NCI-H748 (cell line): ENCODE results near the gene MCTP1.

ENCODE experiments used
- DNase-seq: peaks from one replicate; lab custom pipeline; 2025; ENCODE audit not compliant: unreplicated experiment; lab: John Stamatoyannopoulos, UW

Gene MCTP1

DNA sequence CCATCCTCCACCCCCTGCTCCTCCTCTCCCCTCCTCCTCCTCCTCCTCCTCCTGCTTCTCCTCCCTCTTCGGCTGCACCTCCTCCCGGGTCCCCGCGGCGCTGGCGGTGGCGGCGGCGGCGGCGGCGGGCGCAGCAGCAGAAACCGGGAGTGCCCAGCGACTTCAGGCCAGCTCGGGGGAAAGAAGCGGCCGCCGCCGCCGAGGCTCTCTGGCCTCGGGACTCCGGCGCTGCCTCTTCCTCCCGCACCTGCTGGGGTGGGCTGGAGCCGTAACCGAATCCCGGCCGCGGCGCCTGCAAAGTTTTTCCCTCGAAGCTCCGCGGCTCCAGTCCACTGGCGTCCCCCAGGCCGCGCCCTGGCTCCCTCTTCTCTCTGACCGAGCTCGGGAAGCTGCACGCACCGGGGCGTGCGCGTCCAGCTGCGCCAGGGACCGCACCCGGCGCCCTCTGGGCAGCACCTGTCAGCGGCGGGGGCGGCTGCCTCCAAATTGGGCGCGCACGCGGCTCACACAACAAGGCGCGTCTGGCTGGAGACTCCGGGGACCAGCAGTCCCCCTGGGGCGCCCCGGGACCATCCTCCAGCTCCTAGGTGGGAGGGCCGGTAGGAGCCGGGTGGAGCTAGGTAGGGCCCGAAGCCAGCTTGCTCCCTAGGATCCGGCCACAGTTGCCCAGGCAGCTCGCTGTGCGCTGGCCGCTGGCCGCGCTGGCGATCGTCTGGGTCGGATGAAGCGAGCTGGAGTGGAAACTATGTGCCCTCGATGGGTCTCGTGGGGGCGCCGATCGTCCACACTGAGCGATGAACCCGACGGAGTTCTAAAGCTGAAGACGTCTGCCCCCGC, at the start of gene MCTP1:
TSS of gene MCTP1 (minus strand) at position 523 of the 837 bp plus-strand sequence.
- DNase-seq = peak; percentile 74

DNA sequence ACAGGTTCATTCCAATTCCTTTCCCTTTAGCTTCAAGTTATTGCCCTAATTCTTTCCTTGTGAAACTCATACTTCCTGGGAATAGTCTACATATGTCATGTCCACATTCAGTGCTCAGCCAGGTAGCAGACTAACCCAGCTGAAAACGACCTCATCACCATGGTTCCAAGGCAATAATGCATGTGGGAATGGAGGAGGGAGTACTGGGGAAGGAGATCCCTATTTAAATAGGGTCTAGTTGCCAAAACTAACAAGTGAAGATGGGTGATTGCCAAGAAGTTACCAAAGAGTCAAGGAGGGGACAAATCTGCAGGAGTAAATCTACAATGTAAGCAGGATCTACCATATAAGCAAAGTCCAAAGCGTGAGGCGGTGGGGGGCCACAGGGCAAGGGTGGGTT, 47.3 kb upstream of the MCTP1 start:
- DNase-seq = no peak

DNA sequence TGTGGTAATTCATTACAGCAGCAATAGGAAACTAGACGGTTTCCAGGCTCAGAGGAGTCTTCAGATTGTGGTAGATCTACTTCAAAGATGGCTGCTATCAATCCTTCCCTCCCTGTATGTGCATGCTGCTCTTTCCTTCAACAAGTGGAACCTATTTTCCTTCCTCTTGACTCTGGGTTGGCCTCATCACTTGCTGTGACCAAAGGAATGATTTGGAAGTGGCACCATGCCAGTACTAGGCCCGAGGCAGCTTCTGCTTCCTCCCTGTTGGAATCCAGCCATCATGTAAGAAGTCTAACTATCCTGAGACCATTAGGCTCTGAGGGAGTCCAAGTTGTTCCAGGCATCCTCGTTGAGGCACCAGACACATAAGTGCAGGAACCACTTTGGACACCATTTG, 46.5 kb upstream of the MCTP1 start:
- no peak for DNase-seq

DNA sequence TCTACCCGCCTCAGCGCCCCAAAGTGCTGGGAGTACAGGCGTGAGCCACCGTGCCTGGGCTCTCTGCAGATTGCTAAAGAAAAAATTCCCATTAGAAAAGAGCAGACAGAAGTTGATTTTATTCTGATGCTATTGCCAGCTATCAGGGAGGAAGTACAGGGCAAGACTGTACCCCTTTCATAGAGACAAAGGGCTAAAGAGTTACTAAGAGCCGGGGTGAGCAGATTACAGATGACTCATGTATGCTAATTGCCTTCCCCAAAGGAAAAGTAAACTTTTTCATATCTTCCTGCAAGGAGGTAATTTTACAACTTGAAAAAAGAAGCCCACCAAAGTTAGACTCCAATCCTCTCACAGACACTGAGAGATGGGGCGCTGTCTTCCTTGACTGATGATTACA, 42.3 kb upstream of the MCTP1 start:
- DNase-seq = no peak

DNA sequence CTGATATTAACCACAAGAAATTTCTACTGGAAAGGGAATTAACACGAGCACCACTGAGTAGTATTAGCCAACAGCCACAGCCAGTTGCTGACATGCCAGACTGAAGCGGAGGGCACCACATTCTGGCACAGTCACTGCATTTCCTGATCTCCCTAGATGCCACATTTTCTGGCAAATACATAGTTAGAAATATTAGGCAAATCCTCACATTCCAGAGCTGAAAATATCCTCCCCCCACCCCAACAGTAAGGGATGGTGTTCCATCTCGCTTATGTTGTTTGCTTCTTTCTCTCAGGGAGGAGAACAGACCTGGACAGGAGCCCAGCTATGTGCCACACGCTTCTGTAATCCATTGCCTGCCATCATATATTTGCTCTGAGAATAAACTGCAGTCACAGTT, 32.8 kb upstream of the MCTP1 start:
- no peak for DNase-seq

DNA sequence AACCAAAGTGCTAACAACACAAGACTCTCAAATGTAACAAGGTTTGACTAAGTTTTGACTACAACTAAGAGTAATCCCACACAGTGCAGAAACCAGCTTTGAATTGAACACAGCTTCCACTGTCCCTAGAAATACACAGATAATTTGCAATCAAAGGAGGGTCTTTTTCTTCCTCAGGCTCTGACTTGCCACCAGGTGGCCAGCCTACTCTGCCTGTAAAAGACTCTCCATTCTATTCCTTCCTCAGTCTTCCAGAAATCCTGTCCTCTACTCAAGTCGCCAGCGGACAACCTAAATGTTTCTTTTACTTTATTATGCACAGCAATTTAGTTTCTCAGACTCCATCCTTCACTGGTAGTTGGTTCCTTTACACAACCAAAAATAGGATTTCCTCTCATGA, 32.2 kb upstream of the MCTP1 start:
- DNase-seq = no peak

DNA sequence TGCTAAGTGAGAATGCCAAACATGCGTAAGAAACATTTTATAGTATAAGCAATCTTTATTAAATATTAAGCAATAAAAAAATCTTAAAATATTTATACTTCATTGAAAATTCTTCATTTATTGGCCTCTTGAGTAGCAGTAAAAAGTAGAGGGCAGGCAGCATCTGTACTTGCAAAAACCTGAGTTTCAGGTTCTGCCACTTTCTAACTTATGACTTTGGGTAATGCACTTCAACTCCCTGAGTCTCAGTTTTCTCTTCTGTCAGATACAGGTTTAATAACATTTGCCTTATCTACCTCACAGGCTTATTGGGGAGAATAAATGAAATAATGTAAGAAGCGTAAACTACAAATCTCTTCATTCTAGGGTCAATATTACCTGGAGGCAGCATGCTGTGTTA, 19.8 kb upstream of the MCTP1 start:
- DNase-seq = no peak

DNA sequence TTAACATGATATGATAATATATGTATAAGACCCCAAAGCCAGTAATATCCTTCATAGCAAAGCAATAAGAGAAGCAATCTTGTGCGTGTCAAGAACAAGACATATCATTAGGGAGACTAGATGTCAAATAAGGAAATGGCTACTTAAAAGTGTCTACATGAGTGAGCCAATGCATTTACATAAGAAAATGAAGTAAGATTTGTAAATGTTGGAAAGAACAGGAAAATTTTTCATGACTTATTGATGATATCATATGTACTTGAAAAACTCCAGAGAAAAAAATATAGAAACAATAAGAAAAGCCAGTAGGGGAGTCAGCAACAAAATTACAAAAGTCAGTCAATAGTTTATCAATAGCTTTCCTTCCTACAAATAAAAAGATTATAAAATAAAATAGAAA, 13.8 kb upstream of the MCTP1 start:
- DNase-seq = no peak

DNA sequence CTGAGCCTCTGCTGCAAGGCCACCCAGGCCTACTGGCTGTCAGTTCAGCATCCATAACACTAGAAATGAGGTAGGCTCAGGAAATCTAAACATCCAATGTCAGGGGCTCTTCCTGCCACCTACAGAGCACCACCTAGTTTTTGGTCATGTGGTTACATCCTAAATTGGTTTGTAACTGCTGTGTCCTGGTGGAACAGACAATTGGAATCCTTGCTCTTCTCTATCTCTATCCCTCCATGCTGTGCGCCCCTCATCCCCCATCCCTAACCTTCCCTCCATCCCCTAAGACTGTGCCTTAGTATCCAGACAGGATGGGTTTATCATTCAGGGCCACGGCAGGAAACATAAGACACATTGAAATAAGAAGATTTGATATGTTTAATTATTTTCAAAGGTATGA, 11.4 kb upstream of the MCTP1 start:
- DNase-seq = no peak

DNA sequence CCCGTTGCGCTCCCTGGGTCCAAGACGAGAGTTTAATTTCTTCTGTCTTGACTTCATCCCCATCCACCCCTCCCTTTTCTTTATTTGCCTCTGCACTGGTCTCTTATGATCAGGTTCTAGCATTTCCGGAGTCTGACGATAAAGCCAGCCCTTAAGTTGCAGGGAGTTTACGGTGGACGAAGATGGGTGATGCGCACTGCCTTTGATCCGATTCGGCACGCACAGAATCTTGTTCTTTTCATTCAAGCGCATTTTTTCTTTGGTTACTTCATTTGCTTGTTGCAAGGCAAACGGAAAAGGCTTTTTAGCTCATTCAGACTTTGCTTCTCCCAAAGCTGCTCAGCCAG, 488 bp upstream of the MCTP1 start:
- no peak for DNase-seq

DNA sequence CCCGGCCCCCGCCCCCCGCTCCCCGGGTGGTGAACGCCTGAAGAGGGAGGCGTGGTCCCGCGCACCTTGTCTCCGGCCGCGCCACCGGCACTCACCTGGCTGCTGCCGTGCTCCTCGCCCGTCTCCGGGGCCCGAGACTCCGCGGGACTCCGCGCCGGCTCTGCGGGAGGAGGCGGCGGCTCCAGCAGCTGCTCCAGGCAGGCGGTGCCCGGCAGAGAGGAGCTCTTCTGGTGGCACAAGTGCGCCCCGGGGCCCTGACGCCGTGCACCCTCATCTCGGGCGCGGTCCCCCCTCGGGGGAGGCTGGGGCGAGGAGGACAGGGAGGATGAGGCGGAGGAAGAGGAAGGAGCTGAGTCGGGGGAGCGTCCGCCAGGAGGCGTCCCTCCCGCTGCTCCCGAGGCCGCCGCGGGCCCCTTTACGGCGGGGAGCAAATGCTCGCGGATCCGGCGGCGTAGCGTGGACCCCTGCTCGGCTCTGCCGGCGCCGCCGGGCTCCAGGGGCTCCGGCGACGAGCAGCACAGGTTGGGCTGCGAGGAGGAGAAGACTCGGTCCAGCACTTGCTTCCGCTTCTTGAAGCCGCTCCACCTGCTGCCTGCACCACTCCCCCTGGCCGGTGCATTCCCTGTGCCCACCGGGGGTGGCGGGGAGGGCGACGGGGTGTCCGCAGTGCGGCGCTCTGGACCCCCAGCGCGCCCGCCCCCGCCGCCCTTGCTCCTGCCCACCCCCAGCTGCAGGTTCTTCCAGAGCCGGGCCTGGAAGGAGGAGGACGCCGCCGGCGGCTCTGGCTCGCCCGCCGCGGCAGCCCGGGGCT, 928 bp downstream of the MCTP1 start:
- peak; percentile 72 for DNase-seq

DNA sequence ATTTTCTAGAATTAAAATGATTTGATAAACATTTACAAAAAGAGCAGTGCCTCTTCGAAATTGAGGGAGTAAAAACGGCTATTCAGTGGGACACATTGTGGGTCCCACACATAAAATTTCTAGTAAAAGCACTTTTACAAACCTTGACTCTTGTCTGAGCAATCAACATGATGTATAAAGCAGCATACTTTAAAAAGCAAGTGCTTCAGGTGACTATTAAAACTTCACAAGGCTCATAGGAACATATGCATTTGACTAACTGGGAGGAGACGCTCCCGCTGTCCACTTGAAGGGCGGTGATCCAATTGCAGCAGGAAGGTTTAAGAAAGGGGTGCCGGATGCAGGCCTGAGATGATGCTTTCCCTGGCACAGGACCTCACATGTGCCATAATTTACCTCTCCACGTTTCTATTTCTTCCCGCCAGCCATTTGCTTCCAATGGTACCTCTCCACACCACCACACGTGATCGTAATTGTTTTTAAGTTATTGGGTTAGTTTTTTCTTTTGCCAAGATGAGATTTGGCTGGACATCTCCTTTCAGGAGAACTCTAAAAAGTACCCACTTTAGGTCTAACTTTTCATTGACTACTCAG, 1.8 kb downstream of the MCTP1 start:
- DNase-seq = peak; percentile 27

DNA sequence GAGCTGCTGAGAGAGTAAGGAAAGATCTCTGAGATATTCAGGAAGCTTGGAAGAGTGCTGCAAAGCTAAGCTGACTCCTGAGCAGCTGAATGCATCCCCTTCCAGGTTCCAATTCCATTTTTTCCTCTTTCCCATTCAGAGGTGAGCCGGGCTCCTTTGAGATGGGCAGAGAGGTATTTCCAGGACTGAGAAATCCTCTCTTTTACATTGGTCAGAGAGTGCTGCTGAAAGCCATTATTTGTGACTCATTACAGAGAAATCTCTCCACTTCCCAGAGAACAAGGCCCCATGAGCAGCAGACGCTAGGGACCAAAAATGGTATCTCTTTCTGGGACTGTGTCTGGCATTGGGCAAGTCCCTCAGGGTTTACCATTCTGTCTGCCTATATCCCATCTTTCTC, 3.7 kb downstream of the MCTP1 start:
- DNase-seq = no peak

DNA sequence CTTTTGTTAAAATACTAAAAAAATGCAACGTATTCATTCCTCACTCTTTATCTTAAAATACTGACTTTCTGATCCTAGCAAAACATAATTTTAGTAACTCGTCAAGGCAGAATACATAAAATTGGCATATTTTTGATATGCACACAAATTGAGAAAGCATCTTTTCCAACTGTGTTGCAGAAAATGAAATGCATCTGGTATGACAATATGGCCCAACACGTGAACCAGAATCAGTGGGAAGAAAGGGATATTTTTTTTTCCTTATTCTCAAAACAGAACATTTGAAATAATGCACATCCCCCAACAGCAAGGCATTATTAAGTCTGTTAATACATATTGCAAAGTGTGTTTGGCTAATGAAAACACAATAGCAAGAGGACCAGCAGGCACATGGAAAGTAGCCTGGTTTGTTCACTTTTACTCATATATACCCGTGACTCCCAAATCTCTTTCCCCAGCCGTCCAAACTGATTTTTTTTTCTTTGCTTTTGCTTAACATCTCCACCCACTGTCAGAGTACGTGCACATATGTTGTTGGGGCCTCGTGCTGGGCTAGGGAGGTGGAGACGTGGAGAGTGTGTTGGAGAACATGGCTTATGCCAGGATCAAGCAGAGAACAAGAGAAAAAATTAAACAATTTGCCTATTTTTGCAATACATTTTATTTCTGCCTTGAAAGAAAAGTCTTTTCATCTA, 4.3 kb downstream of the MCTP1 start:
- DNase-seq = no peak

DNA sequence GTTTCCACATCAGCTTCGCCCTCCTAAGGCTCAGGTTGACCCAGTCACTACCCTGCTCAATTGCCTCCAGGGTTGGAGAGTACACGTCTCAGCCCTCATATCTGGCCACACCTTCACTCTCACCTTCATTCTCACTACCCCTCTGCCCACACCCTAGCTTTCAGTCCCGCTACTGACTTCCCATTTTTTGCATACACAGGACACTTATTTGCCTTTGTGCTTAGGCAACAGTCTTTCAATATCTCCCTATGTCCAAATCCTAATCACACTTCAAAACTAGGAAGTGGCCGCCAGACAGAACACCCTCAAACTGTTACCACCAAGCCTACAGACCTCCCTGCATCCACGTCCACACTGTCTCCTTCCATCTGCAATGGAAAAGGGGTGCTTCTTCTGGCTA, 10.9 kb downstream of the MCTP1 start:
- DNase-seq = no peak

DNA sequence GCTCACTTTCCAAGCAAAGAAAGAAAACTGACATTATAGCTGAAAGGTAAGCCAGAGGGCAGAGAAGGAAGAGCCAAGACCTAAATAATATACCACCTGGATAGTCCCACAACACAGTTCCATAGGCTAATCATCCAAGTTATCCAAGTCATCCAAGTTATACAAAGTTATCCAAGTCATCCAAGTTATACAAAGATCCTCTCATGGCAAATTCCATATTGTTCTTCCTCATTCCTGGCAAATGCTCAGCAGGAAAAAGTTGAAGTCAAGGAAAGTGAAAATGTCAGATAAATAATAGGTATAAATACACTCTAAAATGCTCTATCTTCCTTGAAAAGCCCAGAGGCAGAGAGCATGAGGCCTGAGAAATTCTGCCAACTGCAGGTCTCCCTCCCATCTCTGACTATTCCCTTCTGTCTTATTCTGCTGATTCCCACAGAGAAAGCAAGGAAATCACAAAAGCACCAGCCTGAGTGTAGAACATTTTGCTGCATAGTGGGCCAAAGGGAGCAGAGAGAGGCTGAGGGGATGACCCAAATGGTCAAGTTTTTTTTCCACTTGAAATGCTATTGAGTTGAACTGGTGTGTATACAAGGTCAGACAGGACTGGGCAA, 12.5 kb downstream of the MCTP1 start:
- DNase-seq = no peak

DNA sequence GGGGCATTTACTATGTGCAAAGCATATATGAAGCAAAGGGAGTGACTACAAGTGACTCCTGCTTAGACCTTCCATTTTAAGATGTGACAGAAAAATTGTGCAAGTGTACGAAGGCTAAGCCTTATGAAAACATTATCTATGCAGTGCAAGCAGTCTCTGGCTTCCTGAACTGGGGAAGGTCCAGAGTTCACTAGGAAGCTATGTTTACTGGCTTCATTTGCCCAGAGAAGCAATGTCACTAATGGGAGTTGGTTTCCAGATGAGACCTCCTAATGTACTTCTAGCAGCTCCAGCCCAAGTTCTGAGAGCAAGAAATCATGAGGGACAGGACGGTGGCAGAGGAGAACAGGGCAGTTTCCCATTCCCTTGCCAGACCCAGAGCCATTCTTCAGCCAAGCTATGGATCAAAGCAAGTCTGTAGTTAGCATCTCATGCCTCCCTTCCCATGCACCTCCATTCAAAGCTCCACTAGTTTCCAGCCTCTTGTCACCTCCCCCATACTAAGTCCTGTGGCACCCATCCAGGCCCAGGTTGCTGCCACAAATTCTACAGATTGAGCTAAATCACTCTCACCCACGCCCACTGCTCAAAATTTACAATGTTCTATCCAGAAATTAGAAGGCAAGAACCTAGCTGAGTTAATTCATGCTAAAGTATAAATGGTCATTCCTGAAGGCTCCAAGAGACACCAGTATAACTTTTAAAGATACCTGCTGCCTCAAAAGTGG, 21.8 kb downstream of the MCTP1 start:
- DNase-seq = no peak

DNA sequence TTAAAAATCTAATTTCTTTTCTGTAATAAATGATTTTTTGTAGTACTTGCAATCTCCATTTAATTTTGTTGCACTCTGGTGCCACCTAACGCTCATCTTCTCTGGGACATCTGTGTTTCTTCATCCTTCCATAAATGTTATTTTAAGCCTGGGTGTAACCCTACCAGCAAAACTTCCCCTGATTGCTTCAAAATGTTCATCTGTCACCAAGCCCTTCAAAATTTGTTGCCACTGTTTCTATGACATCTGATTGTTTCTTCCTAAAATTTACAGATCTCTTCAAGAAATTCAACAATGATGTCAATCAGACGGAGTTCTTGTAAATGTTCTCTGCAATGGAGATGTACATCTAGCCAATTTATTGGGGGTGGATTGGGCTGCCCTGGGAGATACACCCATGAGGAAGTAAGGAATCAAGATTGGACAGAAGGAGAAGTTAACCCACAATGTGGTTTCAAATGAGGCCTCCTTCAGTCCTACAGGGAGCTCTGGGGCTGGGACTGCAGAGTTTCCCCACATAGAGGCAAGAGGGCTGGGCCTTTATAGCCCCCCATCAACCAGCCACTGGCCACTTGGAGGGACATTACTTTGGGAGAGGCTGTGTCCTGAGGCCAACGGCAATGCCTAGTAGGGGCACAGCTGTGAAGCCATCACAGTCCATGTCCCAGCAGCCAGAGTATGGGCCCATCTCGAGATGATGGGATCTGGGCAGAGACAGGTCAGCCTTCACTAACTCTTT, 23.3 kb downstream of the MCTP1 start:
- peak; percentile 13 for DNase-seq

DNA sequence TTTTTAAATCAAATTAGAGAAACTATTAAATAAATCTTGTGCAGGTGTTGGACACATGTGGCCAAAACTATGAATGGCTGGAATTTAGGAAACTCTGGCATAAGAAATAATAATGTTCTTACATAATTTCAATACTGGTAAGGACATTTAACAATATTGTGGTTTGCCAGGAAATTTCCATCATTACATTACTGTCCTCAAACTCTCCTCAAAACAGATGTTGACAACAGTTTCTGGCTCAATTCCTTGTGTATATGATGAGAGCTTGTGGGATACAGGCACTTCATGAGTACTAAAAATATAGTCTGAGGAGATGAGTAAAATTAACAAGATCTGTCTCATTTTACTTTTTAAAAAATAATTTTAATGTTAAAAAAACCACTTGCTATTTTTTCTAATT, 27.9 kb downstream of the MCTP1 start:
- DNase-seq = no peak

DNA sequence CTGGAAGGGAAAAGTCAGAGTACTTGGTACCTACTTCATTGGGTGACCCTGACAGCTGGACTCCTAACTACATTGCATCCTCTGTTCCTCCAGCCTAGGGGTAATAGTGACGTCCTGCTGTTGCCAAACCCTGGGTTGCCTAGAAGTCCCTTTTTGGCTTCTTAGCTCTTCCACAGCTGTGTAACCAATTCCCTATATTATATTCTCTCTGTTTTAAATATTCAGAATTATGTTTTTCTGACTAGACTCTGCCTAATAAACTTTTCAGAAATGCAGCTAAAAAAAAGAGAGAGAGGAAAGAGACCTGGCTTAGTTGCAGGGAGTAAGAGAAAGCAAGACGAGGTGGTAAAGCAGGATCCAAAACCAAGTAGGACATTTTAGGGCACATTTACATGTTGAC, 28.4 kb downstream of the MCTP1 start:
- DNase-seq = no peak
